GM06990 (cell line): ENCODE data around the gene LPP.

Source experiments
- DNase-seq: peaks from one replicate; pipeline ENCODE4 v3.0.0-alpha.2; 2011; ENCODE audit not compliant: insufficient read length; ENCODE audit errors: extremely low read depth
- H3K27me3 ChIP-seq: replicated peaks from 2 replicates; pipeline ENCODE4 v1.6.0; 2011; ENCODE audit warnings: low read length; ENCODE audit not compliant: control insufficient read depth, insufficient read depth
- H3K36me3 ChIP-seq: 2 replicates; pipeline ENCODE4 v1.5.1; 2011; ENCODE audit warnings: low read length; ENCODE audit not compliant: control insufficient read depth, insufficient read depth
- H3K4me3 ChIP-seq: replicated peaks from 2 replicates; pipeline ENCODE4 v1.5.1; 2011; ENCODE audit warnings: low read depth, mild to moderate bottlenecking, control low read depth, low read length
- CTCF ChIP-seq: IDR thresholded peaks from 2 replicates; pipeline ENCODE4 v1.5.1; 2011; ENCODE audit warnings: low read length, control low read depth, mild to moderate bottlenecking, inconsistent platforms; ENCODE audit not compliant: insufficient read depth, poor library complexity, severe bottlenecking

LPP gene

GRCh38 chr3:188839187-188839695, 685.3 kb downstream of the LPP start:
- Histone ChIP-seq H3K4me3 (no peak overlapping the region), H3K36me3 (no peaks in the 10 kb centered on the region), H3K27me3 (no peaks in the 10 kb centered on the region)
- TF ChIP-seq CTCF: no peak
- no peak for DNase-seq

GRCh38 chr3:188840290-188840689, 686.3 kb downstream of the LPP start:
- no peak overlapping the region for H3K4me3 ChIP-seq

DNA sequence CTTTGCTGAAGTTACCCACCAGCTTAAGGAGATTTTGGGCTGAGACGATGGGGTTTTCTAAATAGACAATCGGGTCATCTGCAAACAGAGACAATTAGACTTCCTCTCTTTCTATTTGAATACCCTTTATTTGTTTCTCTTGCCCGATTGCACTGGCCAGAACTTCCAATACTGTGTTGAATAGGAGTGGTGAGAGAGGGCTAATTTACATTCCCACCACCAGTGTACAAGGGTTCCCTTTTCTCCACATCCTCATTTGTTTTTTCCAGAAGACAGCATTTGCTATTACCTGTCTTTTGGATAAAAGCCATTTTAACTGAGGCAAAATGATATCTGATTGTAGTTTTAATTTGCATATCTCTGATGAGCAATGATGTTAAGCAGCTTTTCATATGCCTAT, 687.9 kb downstream of the LPP start:
- no peaks in the 10 kb centered on the region for H3K27me3 ChIP-seq
- no peaks in the 10 kb centered on the region for H3K36me3 ChIP-seq
- TF ChIP-seq CTCF: no peak
- no peak for DNase-seq
- H3K4me3 ChIP-seq: no peak overlapping the region

More at GRCh38 chr3:188840290-188840689, 686.3 kb downstream of the LPP start:
- TF ChIP-seq CTCF: no peak
- H3K36me3 ChIP-seq: no peaks in the 10 kb centered on the region
- H3K27me3 ChIP-seq: no peaks in the 10 kb centered on the region
- DNase-seq: no peak

GRCh38 chr3:188842639-188843038, 688.7 kb downstream of the LPP start:
- no peak for TF ChIP-seq CTCF
- Histone ChIP-seq H3K36me3 (no peaks in the 10 kb centered on the region), H3K27me3 (no peaks in the 10 kb centered on the region), H3K4me3 (no peak overlapping the region)
- DNase-seq: no peak

DNA sequence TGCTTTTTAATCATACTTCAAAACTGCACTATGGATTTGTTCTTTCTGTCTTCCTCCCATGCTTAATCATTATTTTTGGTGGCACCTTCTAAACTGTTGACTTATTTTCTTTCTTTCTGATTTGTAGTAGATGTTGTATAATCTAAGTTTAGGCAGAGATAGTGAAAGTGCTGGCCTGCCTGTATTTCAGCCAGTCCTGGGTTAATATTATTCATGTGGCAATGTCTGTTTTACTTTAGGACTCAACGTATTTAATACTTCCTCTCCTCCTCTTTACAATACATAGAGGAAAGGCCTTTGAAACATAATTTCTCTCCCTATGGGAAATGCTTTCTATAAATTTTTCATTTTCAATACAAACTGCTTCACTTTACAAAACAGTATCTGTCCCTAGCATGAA, 690.1 kb downstream of the LPP start:
- no peak for TF ChIP-seq CTCF
- Histone ChIP-seq H3K4me3 (no peak overlapping the region), H3K36me3 (no peaks in the 10 kb centered on the region), H3K27me3 (no peaks in the 10 kb centered on the region)
- no peak for DNase-seq

DNA sequence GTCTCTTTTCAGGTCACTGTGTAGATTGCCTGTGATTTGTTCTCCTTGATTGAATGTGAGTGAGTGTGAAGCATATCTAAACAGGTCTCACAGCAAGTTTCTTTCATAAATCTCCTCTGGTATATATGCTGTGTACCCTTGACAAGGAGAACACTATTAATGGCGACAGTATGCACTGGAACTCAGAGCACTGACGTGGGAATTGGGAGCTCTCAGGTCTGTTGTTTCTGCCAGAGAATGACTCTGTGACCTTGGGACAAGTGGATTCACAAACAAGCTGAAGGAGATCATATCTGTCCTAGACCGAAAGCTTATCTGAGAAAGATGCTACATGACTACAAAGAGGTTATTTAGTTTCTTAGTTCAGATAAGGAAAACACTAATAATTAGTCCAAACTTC, 691.6 kb downstream of the LPP start:
- DNase-seq: no peak
- H3K27me3 ChIP-seq: no peaks in the 10 kb centered on the region
- no peak overlapping the region for H3K4me3 ChIP-seq
- H3K36me3 ChIP-seq: no peaks in the 10 kb centered on the region
- no peak for TF ChIP-seq CTCF
